GM23248 (cell line): ENCODE results near the gene SMG9.

Experiments used
- EZH2 ChIP-seq: fragments of 200-600 bp; sonication (generic); IDR thresholded peaks from 2 replicates; pipeline ENCODE4 v1.6.1; 2018; ENCODE audit warnings: antibody characterized with exemption, mild to moderate bottlenecking; ENCODE audit not compliant: insufficient read depth, poor library complexity, severe bottlenecking
- EZH2phosphoT487 ChIP-seq: fragments of 200-600 bp; sonication (generic); IDR thresholded peaks from 2 replicates; pipeline ENCODE4 v1.6.1; 2018; ENCODE audit warnings: antibody characterized with exemption, moderate library complexity, mild to moderate bottlenecking, low read depth; ENCODE audit not compliant: insufficient read depth

DNA sequence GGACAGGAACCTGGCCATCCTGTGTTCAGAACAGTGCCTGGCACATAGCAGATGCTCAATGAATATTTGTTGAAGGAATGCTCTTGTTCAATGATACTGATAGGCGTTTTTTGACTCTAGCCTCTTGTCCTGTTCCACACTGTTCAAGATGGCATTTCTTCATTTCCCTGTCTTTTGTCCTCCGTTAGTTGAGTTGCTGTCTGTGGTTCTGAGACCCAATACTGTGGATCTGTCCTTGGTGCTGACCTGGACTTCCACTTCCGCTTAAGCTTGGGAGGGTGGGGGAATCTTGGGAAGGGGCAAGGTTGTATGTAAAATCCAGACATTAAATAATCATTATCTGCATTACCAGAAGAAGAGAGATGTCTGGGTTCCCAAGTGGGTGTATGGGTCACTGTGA is 34.3 kb upstream of the SMG9 start:
- TF ChIP-seq EZH2 (no peak), EZH2phosphoT487 (no peak)
